Stimulated activated CD8-positive, alpha-beta memory T cell treated with anti-CD3 and anti-CD28 coated beads, Interleukin-4, amount 100 ng/mL, for 4 hours (primary cell): ENCODE measurements around the gene PIK3C2B.

Source experiments
- DNase-seq, 2 donors: peaks; one replicate each; pipeline ENCODE4 v3.0.0-alpha.2; 2020; ENCODE audit warnings: low read depth in 2 of 2, low spot score in 1 of 2

Gene PIK3C2B

GRCh38 chr1:204461331-204462228, 33.0 kb downstream of the PIK3C2B start:
- peak in 1 of 2 donors; percentile 20 for DNase-seq

DNA sequence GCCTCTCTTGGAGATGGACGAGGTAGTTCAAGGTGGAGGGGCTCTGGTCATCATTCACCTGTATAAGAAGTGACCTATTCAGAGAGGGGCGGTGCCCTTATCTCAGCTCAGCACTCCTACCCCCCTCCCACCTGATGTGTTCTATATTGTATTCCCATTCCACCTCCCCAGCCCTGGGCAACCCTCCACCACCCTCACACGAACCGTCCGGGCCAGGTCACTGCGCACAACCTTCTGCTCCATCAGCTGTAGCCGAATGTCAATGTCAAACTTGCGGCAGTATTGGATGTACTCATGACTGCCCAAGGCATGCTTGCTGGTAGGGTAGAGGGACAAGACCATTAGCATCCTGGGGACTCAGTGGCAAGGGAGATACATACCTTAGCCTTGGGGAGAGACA, 34.3 kb downstream of the PIK3C2B start:
- no peak for DNase-seq

GRCh38 chr1:204459706-204460105, 34.9 kb downstream of the PIK3C2B start:
- no peak for DNase-seq

- DNase-seq = no peak
These were observed 36.9 kb downstream of the PIK3C2B start for GRCh38 chr1:204457666-204458065.

GRCh38 chr1:204456826-204457442, 37.7 kb downstream of the PIK3C2B start:
- no peak for DNase-seq

DNA sequence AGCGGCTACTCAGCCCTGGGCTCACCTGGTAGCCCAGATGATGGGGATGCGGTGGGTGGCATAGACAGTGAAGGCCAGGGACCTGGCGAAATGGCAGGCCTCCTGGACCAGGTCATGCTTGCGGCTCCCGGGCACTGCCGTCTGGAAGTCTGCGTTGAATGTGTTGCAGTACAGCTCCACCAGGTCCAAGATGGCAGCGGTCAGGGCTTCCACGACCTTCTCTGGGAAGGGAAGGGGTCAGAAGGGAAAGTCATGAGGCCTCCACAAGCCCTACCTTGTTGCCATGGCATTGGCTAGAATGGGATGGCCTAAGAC, 38.8 kb downstream of the PIK3C2B start:
- DNase-seq = no peak

GRCh38 chr1:204455063-204455830, 39.4 kb downstream of the PIK3C2B start:
- DNase-seq = no peak

DNA sequence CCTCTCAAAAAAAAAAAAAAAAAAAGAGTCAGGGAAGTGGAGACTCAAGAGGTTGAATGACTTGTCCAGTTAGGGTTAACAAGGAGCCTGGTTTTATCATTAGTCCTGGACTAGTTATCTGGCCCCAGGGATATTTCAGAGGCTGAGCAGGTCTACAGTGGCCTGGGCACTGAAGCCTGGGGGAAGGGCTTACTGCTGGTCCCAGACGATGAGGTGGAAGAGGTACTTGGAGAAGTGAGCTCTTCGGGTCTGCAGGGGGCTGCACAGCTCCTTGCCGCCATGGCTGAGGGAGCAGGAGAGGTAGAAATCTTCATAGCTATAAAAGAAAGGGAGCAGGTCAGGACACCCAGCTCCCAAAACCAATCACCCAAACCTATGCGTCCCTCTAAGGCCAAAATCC, 40.1 kb downstream of the PIK3C2B start:
- DNase-seq = no peak

DNA sequence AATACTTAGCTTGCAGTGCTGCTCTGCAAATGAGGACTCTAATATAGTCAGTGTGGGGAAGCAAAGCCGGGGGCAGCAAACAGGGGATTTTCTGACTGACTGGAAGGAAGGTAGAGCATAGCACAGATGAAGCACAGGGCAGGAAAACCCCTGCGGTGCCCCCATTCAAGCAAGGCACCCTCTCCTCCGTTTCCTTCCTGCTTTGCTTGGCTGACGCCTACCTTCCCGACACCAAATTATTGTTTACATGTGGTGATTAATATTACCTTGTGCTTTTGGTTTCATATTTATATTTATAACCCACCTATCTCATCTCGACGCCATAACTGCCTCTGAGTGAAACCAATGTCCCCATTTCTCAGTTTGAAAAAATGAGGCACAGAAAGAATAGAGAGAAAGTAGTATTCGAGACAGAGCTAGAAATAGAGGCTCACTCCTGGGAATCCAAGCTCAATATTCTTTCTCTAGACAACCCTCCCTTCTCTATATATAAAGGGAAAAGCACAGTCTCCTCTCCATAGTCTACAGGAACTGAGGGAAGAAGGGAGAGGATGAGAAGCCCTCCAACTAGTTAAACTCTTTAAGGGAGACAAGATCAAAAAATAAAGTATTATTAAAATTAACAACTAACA, 41.3 kb downstream of the PIK3C2B start:
- peak; percentile 56 to 74 for DNase-seq

GRCh38 chr1:204451352-204452124, 43.1 kb downstream of the PIK3C2B start:
- DNase-seq = no peak

- no peak for DNase-seq
These were observed 43.9 kb downstream of the PIK3C2B start for GRCh38 chr1:204450461-204451257.

DNA sequence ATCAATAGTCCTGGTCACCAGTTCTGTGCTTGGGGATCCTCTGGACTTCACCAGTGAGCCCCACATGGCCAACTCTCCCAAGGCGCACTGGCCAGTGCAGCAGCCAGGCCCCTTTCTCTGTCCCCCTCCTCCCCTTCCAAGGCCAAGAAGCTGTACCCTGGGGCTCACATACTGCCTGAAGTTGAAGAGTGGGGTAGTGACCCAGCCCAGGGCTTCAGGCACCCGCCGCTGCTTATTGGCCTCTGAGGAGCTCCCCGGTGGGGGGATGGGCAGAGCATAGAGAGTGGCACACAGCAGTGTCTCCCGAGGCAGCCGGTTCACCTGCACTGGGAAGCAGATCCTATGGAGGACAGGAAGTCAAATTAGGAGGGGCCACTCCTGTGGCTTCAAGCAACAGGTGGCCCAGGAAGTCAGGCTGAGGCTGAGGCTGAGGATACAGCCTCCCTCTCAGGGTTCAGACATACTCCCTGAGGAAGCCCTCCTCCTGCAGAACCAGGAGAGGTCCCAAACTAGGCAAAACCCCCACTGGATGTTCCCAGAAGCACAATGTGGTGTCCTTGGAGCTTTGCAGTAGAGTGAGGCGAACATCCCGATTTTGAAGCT, 44.8 kb downstream of the PIK3C2B start:
- DNase-seq = no peak

GRCh38 chr1:204448991-204449677, 45.5 kb downstream of the PIK3C2B start:
- DNase-seq = no peak

- DNase-seq = no peak
These were observed 46.2 kb downstream of the PIK3C2B start for GRCh38 chr1:204448344-204448964.

DNA sequence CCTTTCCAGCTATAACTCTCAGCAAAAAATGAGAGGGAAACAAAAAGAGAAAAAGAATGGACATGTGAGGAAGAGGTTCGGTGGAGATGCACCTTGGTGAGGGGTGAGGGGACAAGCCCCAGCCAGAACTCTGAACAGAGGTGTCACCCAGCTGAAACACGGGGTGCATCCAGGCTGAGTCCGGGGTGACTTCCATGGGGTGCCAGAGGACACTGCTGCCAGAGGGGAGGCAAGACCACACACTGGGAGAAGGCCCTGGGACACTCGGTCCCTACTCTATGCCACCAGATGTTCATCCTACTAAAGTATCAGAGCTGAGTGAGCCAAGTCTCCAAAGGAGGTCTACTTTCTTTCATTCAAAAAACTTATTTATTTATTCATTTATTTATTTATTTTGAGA, 46.9 kb downstream of the PIK3C2B start:
- DNase-seq = no peak

DNA sequence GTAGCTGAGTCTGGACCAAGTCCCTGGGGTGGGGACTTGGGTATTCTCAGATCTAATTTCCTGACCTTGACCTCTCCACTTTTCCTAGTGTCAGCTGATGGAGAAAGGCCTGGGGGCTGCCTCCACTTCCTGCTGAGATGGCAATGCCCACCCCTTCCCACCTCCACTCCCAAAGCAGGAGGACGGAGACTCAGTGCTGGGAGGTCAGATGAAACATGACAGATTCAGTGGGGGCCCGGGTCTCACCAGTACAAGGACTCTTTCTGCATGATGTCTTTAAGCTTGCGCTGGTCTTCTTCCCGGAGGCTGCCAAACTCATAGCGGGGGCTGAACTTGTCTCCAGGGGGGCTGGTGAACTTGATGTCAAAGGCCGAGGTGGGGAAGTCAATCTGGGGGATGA, 47.4 kb downstream of the PIK3C2B start:
- DNase-seq = no peak

DNA sequence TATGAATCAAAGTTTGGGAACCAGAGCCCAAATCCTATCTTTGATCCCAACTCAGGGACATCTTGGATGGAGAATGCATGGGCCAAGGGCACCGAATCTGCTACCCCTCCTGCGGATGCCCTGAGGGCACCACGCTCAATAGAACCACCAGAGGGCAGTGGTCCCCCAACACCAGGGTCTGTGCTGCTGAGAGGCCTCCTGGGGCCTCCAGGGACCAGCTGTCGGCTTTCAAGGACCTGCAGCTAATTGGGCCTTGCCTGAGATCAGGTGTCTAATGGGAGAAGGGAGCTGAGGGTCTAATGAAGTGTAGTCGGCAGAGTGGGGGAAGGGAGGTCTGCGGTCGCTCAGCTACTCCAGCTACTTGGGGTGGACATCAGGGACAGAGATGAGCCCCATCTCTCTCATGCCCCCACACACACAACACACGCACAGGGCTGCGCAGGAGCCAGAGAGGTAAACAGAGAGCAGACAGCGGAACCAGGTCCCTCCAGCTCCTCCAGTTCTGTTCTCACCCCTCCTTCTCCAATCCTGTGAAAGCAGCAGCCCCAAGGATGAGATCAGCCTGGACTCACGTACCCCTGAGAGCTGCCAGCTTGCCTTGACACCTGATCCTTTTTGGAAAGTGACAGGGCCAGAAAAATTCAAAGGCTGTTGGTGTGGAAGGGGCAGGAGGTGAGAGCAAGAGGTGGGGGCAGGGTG, 48.0 kb downstream of the PIK3C2B start:
- DNase-seq = peak; percentile 54

DNA sequence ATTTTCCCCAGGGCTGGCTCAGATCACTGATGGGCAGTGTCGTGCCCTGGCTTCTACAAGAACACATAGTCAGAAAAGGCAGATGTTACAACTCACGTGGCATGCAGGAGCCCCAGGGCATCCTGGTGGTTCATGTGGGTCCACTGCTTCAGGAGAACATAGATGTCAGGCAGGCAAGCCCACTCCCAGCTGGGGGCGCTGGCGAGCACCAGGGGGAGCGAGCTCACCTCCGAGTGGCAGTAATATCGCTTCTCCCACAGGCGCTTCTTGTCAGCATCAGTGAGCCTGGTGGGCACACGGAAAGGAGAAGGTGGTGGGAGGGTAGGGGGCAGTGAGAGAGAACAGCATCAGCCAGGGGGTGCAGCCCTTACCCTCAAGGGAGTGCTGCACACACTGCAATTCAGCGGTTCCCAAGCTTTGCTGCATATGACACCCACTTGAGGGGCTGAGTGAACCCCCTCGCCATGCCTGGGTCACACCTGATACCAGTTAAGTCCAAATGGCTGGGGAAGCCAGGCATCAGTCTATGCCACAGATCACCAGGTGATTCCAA, 48.7 kb downstream of the PIK3C2B start:
- no peak for DNase-seq
